Activated CD4-positive, alpha-beta memory T cell treated with anti-CD3 and anti-CD28 coated beads for 36 hours (primary cell): ENCODE results near the gene RPP25L. TPM values are rescaled to one million over a fixed set of nuclear protein-coding genes. Genes with fewer than 3 reads are reported as not detected.

ENCODE experiments used
- CTCF ChIA-PET: fragments of 350-600 bp; sonication (Branson Sonifier 250); formaldehyde crosslinking; loops from one replicate; lab custom pipeline; 2021; ENCODE audit warnings: antibody characterized with exemption, inconsistent platforms; lab: Charles Lee
- POLR2A ChIA-PET: fragments of 350-600 bp; sonication (Branson Sonifier 250); formaldehyde crosslinking; loops from one replicate; lab custom pipeline; 2021; ENCODE audit warnings: antibody characterized with exemption; lab: Charles Lee
- DNase-seq: peaks from one replicate; pipeline ENCODE4 v3.0.0-alpha.2; 2020
- H3K27ac Mint-ChIP-seq: one replicate; pipeline ENCODE4 v1.8.0; 2021; ENCODE audit warnings: mixed read lengths
- H3K27me3 Mint-ChIP-seq: one replicate; pipeline ENCODE4 v1.8.0; 2021; ENCODE audit warnings: mixed read lengths
- H3K36me3 Mint-ChIP-seq: one replicate; pipeline ENCODE4 v1.8.0; 2021; ENCODE audit warnings: mixed read lengths
- H3K4me1 Mint-ChIP-seq: one replicate; pipeline ENCODE4 v1.8.0; 2021; ENCODE audit warnings: low read depth, mixed read lengths
- H3K4me3 Mint-ChIP-seq: one replicate; pipeline ENCODE4 v1.8.0; 2021; ENCODE audit warnings: mild to moderate bottlenecking, mixed read lengths
- H3K9me3 Mint-ChIP-seq: one replicate; pipeline ENCODE4 v1.8.0; 2021; ENCODE audit warnings: mixed read lengths
- intact Hi-C: fragments of 100-400 bp; cut with micrococcal nuclease; formaldehyde crosslinking; loops from one replicate; pipeline ENCODE4 v1.15.1; 2023
- total RNA-seq, 2 experiments: library from RNA; stranded (reverse); gene quantifications; one replicate each; pipeline ENCODE4 v1.2.3, GENCODE V29; 2021

The RPP25L gene
- total RNA-seq, 2 experiments from 2014 or later: 29.3 to 31.1 TPM

- POLR2A ChIA-PET: interaction anchor here (0.9 kb wide), 1 partner anchor 12 kb away, joined by 4 read pairs; the partner anchor contains the start of gene SIGMAR1
- H3K4me3 Mint-ChIP-seq: no peak overlapping the region
- no peak overlapping the region for H3K27ac Mint-ChIP-seq
- H3K27me3 Mint-ChIP-seq: peaks cover 58% of the 10 kb centered on the region
- H3K9me3 Mint-ChIP-seq: no peaks in the 10 kb centered on the region
- no peaks in the 10 kb centered on the region for H3K36me3 Mint-ChIP-seq
- H3K4me1 Mint-ChIP-seq: peaks cover 26% of the 10 kb centered on the region
- intact Hi-C loops: no loop called here
- CTCF ChIA-PET: interaction anchor here (0.9 to 7.3 kb wide), 5 partner anchors 9 to 77 kb away, joined by 3 to 74 read pairs (median 5); partner anchors contain the start of gene RPP25L
- DNase-seq: no peak
These were observed 13.2 kb upstream of the RPP25L start for GRCh38 chr9:34625186-34625486.

GRCh38 chr9:34624475-34625185 is 12.7 kb upstream of the RPP25L start:
- POLR2A ChIA-PET: interaction anchor here (0.9 kb wide), 1 partner anchor 13 kb away, joined by 4 read pairs; the partner anchor contains the start of gene SIGMAR1
- CTCF ChIA-PET: interaction anchor here (0.9 to 7.3 kb wide), 4 partner anchors 10 to 78 kb away, joined by 3 to 74 read pairs (median 6); partner anchors contain the start of gene RPP25L
- Mint-ChIP-seq H3K9me3 (no peaks in the 10 kb centered on the region), H3K27ac (no peak overlapping the region), H3K4me1 (peaks cover 29% of the 10 kb centered on the region), H3K36me3 (no peaks in the 10 kb centered on the region), H3K4me3 (no peak overlapping the region), H3K27me3 (peaks cover 55% of the 10 kb centered on the region)
- no peak for DNase-seq
- intact Hi-C loops: no loop called here

- H3K9me3 Mint-ChIP-seq: no peaks in the 10 kb centered on the region
- H3K4me3 Mint-ChIP-seq: peak overlapping the region; percentile 21
- H3K27me3 Mint-ChIP-seq: peaks cover 48% of the 10 kb centered on the region
- peaks cover 33% of the 10 kb centered on the region for H3K4me1 Mint-ChIP-seq
- ChIA-PET CTCF (interaction anchor here (1.3 to 7.3 kb wide), 4 partner anchors 11 to 33 kb away, joined by 3 to 74 read pairs (median 4); partner anchors contain the start of gene RPP25L), POLR2A (interaction anchor here (1.8 kb wide), 1 partner anchor 14 kb away, joined by 6 read pairs; the partner anchor contains the start of gene SIGMAR1)
- intact Hi-C loops: no loop called here
- no peaks in the 10 kb centered on the region for H3K36me3 Mint-ChIP-seq
- H3K27ac Mint-ChIP-seq: no peak overlapping the region
- DNase-seq: peak; percentile 39
These were observed 11.7 kb upstream of the RPP25L start for GRCh38 chr9:34623374-34624235.

GRCh38 chr9:34620061-34620994 is 8.4 kb upstream of the RPP25L start, which contains the start of gene DCTN3:
Gene DCTN3 (minus strand): TSS chr9:34620495. CDS start chr9:34620464, 31 bp downstream.
- Mint-ChIP-seq H3K4me3 (peak within 1 kb of the TSS; percentile 93), H3K4me1 (peaks cover 26% of the 10 kb centered on the region), H3K36me3 (no peaks in the 10 kb centered on the region), H3K9me3 (no peaks in the 10 kb centered on the region), H3K27me3 (peaks cover 25% of the 10 kb centered on the region), H3K27ac (peak within 1 kb of the TSS; percentile 52)
- CTCF ChIA-PET: interaction anchor here (0.7 to 7.3 kb wide), 15 partner anchors 8 to 476 kb away, joined by 3 to 74 read pairs (median 7); partner anchors contain the start of genes ARID3C, GALT, MYORG and PIGO
- POLR2A ChIA-PET: interaction anchor here (0.8 to 1.9 kb wide), 4 partner anchors 9 to 25 kb away, joined by 3 to 22 read pairs (median 4); partner anchors contain the start of genes ARID3C, RPP25L and SIGMAR1
- intact Hi-C loops: loop anchor here (1.0 kb wide), 2 partner anchors 8 to 17 kb away; partner anchors contain the start of genes RPP25L and SIGMAR1
- peak; percentile 95 for DNase-seq

GRCh38 chr9:34615132-34615531 is 3.2 kb upstream of the RPP25L start:
- CTCF ChIA-PET: interaction anchor here (1.1 to 5.7 kb wide), 5 partner anchors 12 to 87 kb away, joined by 5 to 135 read pairs (median 7); partner anchors contain the start of genes ARID3C and SIGMAR1
- H3K4me3 Mint-ChIP-seq: no peak overlapping the region
- H3K36me3 Mint-ChIP-seq: peaks cover 3% of the 10 kb centered on the region
- intact Hi-C loops: no loop called here
- DNase-seq: no peak
- POLR2A ChIA-PET: no interaction called here
- H3K4me1 Mint-ChIP-seq: peaks cover 30% of the 10 kb centered on the region
- no peaks in the 10 kb centered on the region for H3K9me3 Mint-ChIP-seq
- no peaks in the 10 kb centered on the region for H3K27me3 Mint-ChIP-seq
- no peak overlapping the region for H3K27ac Mint-ChIP-seq

GRCh38 chr9:34612788-34613390 is 992 bp upstream of the RPP25L start:
- intact Hi-C loops: loop anchor here (1.0 to 2.0 kb wide), 7 partner anchors 7 to 236 kb away; partner anchors contain the start of genes DCTN3, DNAI1, FAM219A and MYORG
- Mint-ChIP-seq H3K9me3 (no peaks in the 10 kb centered on the region), H3K27ac (peak overlapping the region; percentile 85), H3K4me3 (peak overlapping the region; percentile 89), H3K27me3 (no peaks in the 10 kb centered on the region), H3K36me3 (peaks cover 3% of the 10 kb centered on the region), H3K4me1 (peaks cover 21% of the 10 kb centered on the region)
- POLR2A ChIA-PET: interaction anchor here (1.0 to 1.8 kb wide), 4 partner anchors 8 to 209 kb away, joined by 3 to 4 read pairs (median 4); partner anchors contain the start of genes DCTN3 and SIGMAR1
- CTCF ChIA-PET: interaction anchor here (0.8 to 5.7 kb wide), 13 partner anchors 8 to 90 kb away, joined by 3 to 135 read pairs (median 4); partner anchors contain the start of genes ARID3C, DCTN3, GALT and SIGMAR1
- peak; percentile 78 for DNase-seq

GRCh38 chr9:34611251-34611810 is 566 bp downstream of the RPP25L start:
- H3K27me3 Mint-ChIP-seq: no peaks in the 10 kb centered on the region
- H3K9me3 Mint-ChIP-seq: no peaks in the 10 kb centered on the region
- H3K4me3 Mint-ChIP-seq: peak overlapping the region; percentile 89
- POLR2A ChIA-PET: interaction anchor here (1.1 to 1.8 kb wide), 2 partner anchors 9 to 26 kb away, joined by 4 read pairs; partner anchors contain the start of genes DCTN3 and SIGMAR1
- CTCF ChIA-PET: interaction anchor here (0.6 to 5.7 kb wide), 5 partner anchors 9 to 87 kb away, joined by 4 to 135 read pairs (median 5); partner anchors contain the start of gene SIGMAR1
- peaks cover 21% of the 10 kb centered on the region for H3K4me1 Mint-ChIP-seq
- H3K36me3 Mint-ChIP-seq: peaks cover 3% of the 10 kb centered on the region
- peak overlapping the region; percentile 85 for H3K27ac Mint-ChIP-seq
- intact Hi-C loops: no loop called here
- DNase-seq: peak; percentile 16

- no peaks in the 10 kb centered on the region for H3K27me3 Mint-ChIP-seq
- DNase-seq: no peak
- intact Hi-C loops: no loop called here
- peaks cover 21% of the 10 kb centered on the region for H3K4me1 Mint-ChIP-seq
- no peak overlapping the region for H3K27ac Mint-ChIP-seq
- H3K9me3 Mint-ChIP-seq: no peaks in the 10 kb centered on the region
- ChIA-PET POLR2A (interaction anchor here (1.1 to 1.8 kb wide), 2 partner anchors 10 to 27 kb away, joined by 4 read pairs; partner anchors contain the start of genes DCTN3 and SIGMAR1), CTCF (interaction anchor here (0.6 to 5.7 kb wide), 4 partner anchors 8 to 63 kb away, joined by 4 to 135 read pairs (median 5); partner anchors contain the start of gene SIGMAR1)
- H3K4me3 Mint-ChIP-seq: peak overlapping the region; percentile 89
- H3K36me3 Mint-ChIP-seq: peaks cover 3% of the 10 kb centered on the region
These were observed 1.3 kb downstream of the RPP25L start for GRCh38 chr9:34610434-34611206.

GRCh38 chr9:34607331-34607730 is 4.6 kb downstream of the RPP25L start:
- ChIA-PET CTCF (interaction anchor here (0.8 to 4.9 kb wide), 6 partner anchors 13 to 232 kb away, joined by 3 to 49 read pairs (median 6); partner anchors contain the start of genes DCTN3, GALT and SIGMAR1), POLR2A (no interaction called here)
- intact Hi-C loops: no loop called here

More at GRCh38 chr9:34607331-34607730, 4.6 kb downstream of the RPP25L start:
- DNase-seq: no peak
- H3K27me3 Mint-ChIP-seq: no peaks in the 10 kb centered on the region
- H3K4me3 Mint-ChIP-seq: no peak overlapping the region
- peaks cover 3% of the 10 kb centered on the region for H3K36me3 Mint-ChIP-seq
- H3K9me3 Mint-ChIP-seq: no peaks in the 10 kb centered on the region
- H3K4me1 Mint-ChIP-seq: peaks cover 14% of the 10 kb centered on the region
- no peak overlapping the region for H3K27ac Mint-ChIP-seq
